Amniotic epithelial cell (primary cell): ENCODE data around the gene RSPO4.
A peak's percentile ranks its signal among the peaks of the same experiment; 100 is the strongest.
"Not testable (repeated sequence)": the region's sequence is repeated elsewhere in the genome, so short reads cannot be mapped to it uniquely, and the experiment has no call there.

Source experiments
- DNase-seq: peaks from one replicate; pipeline ENCODE4 v3.0.0-alpha.2; 2010; ENCODE audit warnings: low read depth

The RSPO4 gene

GRCh38 chr20:1001911-1002681, at the start of gene RSPO4:
Gene RSPO4 (minus strand): TSS chr20:1002311. CDS start chr20:1002164, 147 bp downstream.
- DNase-seq: no peak

- no peak for DNase-seq
Measured at GRCh38 chr20:1050440-1050839, 48.3 kb upstream of the RSPO4 start.

- DNase-seq: no peak
Measured at GRCh38 chr20:1045860-1046418, 43.8 kb upstream of the RSPO4 start.

DNA sequence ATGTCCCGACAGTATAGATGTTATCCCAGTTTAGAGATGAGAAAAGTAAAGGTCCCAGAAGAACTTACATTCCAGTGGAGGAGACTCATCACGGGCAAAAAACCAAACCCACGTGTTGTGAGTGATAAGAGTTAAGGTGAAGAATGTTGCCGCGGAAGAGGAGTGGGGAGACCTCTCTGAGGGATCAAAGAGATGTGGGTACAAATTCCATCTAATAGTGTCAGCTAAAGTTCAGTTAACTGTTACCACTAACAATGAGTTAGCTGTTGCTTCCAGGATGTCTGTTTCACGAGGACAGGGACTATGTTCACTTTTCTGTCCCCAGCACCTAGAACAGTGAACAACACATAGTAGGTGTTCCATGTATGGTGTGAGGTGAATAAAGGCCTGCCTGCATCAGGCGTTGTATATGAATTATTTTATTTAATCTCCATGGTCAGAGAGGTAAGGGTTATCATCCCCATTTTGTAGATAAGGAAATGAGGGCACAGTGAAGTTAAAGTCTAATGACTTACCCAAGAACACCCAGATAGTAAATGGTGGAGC, 39.8 kb upstream of the RSPO4 start:
- DNase-seq: no peak

DNA sequence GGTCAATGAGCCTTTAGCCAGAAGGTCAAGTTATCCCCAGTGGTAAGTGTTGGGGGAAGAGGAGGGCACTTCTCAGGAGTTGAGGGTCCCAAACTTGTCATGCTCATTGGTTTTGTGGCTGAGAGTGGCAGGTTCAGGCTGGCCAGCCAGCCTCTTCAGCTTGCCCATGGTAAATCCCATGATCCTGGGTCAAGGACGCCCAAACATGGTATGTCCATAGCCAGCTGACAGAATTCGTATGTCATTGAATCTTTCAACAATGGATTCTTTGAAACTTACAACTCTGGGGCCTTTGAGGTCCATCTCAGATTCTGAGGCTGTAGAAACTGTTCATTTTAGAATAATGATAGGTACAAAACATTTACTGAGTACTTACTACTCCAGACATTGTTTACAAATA, 36.1 kb upstream of the RSPO4 start:
- no peak for DNase-seq

GRCh38 chr20:1037039-1037438, 34.9 kb upstream of the RSPO4 start:
- no peak for DNase-seq

GRCh38 chr20:1035466-1035865, 33.4 kb upstream of the RSPO4 start:
- no peak for DNase-seq

DNA sequence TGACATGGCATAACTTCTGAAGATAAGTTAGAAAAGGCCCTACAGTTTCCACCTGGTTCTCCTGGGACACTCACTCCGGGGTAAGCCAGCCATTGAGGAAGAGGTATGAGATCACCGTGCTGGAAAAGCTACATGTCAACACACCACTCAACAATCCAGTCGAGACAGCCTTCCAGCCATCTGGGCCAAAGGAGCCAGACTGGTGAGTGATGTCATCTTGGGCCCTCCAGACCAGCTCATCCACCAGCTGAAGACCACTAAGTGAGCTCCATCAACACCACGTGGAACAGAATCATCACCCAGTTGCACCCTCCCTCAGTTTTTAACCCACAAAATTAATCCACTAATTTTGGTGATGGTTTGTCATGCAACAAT, 32.3 kb upstream of the RSPO4 start:
- DNase-seq: no peak

- no peak for DNase-seq
Measured at GRCh38 chr20:1033751-1034414, 31.8 kb upstream of the RSPO4 start.

GRCh38 chr20:1029980-1030379, 27.9 kb upstream of the RSPO4 start:
- DNase-seq: no peak

DNA sequence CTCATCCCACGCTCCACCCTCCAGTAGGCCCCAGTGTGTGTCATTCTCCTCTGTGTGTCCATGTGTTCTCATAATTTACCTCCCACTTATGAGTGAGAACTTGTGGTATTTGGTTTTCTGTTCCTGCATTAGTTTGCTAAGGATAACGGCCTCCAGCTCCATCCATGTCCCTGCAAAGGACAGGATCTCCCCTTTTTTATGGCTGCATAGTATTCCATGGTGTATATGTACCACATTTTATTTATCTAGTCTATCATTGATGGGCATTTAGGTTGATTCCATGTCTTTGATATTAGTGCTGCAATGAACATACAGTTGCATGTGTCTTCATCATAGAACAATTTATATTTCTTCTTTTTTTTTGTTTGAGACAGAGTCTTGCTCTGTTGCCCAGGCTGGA, 24.1 kb upstream of the RSPO4 start:
- DNase-seq: not testable (repeated sequence)

GRCh38 chr20:1022871-1023270, 20.8 kb upstream of the RSPO4 start:
- DNase-seq: no peak

DNA sequence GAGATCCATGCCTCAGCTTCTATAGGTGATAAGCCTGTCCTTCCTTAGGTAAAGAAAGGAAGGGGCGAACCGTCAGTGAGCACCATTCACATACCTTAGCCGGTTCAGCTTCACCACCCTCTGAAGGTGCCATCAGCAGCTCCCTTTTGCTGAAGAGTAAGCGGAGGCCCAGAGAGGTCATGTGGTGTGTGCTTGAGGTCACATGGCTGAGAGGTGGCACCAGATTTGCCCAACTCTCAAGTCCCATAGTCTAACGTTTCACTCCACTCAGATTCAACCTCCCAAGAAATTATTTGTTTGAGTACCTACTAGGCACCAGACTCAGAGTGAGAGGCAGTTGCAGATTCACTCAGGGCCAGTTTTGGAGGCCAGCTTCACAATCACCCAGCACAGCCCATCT, 18.5 kb upstream of the RSPO4 start:
- no peak for DNase-seq

DNA sequence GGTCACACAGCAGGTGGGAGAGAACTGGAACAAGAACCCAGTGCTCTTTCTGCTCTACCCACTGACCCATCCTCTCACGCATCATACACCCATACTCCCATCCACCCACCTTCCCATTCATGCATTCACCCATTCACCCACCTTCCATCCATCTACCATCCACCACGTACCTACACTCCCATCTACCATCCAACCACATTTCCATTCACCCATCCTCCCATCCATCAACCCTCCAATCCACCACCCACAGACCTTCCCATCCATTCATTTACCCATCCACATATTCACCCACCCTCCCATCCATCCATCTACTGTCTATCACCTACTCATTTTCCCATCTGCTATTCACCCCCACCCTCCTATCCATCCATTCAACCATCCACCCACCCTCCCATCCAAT, 17.2 kb upstream of the RSPO4 start:
- no peak for DNase-seq

- no peak for DNase-seq
Measured at GRCh38 chr20:1017677-1018076, 15.6 kb upstream of the RSPO4 start.

DNA sequence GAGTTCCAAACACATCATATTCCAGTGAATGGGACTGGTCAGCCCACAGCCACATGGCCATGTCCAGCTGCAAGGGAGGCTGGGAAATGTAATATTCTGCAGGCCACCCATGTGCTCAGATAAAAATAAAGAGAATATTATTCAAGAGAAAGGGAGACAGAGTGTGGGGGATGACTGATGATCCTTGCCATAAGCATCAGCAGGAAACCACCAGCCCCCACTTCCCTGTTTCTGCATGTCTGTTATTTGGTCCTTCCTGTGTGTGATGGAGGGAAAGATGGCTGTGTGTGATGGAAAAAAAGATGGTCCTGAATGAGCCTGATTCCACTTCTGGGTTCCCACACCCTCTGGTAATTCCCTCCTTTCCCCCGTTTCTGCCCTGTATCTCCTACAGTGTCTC, 13.1 kb upstream of the RSPO4 start:
- no peak for DNase-seq

DNA sequence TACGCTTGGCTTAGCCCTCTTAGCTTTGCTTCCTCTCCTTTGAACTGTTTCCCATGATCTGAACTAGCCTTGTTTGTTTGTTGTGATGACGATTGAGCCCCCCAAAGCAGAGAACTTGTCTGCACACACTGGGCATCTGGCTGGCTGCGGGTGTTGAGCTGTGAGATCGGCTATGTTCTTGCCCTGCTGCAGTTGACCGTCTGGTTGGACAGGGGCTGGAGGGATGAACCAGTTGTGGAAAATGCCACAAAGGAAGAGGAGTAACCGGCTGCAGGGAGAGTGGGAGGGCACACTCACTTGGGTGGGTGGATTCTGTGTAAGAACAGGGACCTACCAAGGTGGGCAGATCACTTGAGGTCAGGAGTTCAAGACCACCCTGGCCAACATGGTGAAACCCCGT, 12.4 kb upstream of the RSPO4 start:
- no peak for DNase-seq

DNA sequence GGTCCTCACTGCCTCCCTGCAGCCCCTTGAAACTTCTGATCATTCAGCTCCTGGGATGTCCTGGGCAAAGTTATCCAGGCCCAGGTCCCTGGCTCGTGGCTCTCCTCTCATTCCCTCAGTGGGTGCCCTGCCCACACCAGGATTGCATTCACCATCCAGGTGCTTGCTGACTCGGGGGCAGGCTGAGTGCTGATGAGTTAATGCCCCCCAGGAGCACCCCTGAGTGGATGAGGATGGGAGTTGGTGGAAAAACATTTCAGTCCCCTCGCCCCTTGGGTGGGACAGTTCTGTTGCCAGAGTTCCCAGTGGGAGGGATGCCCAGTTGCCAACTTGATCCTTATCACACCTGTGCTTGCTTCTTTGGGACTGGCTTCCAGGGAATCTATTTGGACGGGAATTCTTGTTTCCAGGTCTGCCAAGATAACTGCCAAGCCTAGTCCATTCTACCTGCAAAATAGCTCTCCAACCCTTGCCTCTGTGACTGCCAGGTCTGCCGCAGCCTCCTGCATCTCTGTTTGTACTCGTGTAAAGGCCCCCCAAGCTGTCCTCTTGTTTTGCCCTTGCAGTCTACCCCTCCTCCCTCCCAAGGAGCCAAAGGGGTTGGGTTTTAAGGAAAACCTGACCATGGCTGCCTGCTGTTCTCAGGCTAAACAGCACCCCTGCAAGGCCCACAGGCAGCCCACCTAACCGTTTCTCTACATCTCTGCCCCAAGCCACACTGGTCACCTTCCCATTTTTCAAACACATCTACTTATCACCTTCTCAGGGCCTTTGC, 11.6 kb upstream of the RSPO4 start:
- DNase-seq: no peak

DNA sequence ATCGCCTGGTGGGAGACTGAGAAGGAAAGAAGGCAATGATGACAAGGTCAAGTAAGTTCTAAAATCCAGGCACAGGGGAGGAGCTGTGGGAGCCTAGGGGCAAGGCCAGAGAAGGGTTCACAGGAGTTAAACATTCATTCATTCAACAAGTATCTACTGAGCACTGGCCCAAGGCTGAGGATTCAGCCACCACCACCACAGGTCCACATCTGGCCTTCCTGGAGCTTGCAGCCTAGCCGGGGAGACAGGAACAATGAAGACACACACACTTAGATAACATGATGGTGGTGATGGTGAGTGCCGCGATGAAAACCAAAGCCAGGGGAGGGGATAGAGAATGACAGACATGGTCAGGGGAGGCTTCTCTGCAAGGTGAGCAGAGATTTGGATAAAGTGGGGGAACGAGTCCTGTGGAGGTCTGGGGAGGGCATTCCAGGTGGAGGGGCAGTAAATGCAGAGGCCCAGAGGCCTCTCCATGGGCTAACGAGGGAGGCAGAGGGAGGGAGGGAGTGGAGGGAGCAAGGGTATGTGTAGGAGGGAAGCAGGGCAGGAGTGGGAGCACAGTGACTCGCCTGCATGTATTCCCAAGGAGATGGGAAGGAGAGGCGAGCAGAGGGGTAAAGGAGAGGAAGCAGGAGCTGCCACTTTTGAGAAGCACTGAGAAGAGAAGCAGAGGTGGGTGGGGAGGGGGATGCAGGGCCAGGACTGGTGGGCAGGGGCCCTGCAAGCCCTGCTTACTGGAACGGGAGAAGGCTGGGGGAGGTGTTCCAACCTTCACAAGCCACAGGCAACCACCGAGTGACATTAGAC, 10.5 kb upstream of the RSPO4 start:
- no peak for DNase-seq

GRCh38 chr20:1010659-1011058, 8.5 kb upstream of the RSPO4 start:
- DNase-seq: no peak

DNA sequence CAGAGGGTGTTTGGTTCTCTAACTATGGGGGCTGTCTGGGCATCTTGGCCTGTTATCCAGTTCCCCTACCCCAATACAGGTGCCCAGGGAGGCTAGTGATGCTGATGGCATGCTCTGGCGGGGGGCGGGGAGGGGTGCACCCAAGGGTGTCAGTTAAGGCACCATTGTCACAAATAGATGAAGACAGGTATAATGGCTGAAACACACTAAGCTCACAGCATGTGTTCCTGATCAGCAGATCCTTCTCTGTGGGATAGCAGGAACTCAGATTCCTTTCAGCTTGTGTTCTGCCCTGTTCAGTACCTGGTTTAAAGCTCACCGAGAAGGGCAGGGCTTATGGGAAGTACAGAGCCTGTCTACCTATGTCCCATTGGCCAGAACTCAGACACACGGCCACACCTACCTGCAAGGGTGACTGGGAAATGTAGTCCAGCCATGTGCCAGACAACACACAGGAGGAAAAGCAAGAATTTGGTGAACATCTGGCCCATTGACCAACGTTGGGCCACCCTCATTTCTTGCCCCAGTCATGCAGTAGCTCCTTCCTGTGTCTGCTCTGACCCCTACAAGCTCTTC, 3.4 kb upstream of the RSPO4 start:
- DNase-seq: peak; percentile 17
